ENCODE data around the gene CLDN25. TPM values are rescaled to one million over a fixed set of nuclear protein-coding genes. Genes with fewer than 3 reads are reported as not detected.

Gene CLDN25
- total RNA-seq, 1 experiment from 2014 or later: not detected

DNA sequence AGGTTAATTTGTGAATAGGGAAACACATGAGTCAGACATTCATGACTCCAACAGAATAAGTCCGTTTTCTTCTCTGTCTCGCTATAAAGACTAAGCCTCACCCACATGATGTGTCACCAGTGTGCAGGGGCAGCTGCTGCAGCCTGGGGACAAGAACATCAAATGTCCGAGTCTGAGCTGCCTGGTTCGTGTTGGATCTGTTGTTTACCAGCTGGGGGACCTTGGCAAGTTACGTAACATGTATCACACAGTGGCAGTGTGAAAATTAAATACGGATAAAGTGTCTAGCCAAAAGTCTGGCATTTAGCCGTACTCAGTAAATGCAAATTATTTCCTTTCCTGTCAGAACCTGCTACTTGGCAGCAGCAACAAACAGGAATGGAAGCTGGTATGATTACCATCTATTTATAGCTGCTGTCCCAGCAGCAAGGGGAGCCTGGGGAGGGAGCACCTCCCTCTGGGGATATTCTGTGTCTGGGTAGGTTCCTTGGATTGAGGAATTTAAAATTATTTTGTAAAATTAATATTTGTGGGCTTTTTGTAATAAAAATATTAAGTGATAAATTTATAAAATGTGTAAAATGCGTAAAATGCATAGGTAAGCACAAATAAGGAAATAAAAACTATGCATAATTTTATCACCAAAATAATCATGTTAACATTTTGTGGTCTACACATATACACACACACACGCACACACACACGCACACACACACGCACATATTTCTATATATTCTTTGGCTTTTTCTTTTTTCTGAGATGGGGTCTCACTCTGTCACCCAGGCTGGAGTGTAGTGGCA lies 1.3 kb upstream of the CLDN25 start (continued):
- TF ChIP-seq, protein P1, sequence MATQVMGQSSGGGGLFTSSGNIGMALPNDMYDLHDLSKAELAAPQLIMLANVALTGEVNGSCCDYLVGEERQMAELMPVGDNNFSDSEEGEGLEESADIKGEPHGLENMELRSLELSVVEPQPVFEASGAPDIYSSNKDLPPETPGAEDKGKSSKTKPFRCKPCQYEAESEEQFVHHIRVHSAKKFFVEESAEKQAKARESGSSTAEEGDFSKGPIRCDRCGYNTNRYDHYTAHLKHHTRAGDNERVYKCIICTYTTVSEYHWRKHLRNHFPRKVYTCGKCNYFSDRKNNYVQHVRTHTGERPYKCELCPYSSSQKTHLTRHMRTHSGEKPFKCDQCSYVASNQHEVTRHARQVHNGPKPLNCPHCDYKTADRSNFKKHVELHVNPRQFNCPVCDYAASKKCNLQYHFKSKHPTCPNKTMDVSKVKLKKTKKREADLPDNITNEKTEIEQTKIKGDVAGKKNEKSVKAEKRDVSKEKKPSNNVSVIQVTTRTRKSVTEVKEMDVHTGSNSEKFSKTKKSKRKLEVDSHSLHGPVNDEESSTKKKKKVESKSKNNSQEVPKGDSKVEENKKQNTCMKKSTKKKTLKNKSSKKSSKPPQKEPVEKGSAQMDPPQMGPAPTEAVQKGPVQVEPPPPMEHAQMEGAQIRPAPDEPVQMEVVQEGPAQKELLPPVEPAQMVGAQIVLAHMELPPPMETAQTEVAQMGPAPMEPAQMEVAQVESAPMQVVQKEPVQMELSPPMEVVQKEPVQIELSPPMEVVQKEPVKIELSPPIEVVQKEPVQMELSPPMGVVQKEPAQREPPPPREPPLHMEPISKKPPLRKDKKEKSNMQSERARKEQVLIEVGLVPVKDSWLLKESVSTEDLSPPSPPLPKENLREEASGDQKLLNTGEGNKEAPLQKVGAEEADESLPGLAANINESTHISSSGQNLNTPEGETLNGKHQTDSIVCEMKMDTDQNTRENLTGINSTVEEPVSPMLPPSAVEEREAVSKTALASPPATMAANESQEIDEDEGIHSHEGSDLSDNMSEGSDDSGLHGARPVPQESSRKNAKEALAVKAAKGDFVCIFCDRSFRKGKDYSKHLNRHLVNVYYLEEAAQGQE (IDR thresholded peaks at IDR 0.05; ENCODE audit: low read depth): no peak
- TF ChIP-seq EZH2 (IDR thresholded peaks at IDR 0.05) (no peak), TCF7L2 (IDR thresholded peaks at IDR 0.05; ENCODE audit: borderline replicate concordance, extremely low read depth, insufficient read depth, insufficient read length) (no peak), POLR2A (IDR thresholded peaks at IDR 0.05; ENCODE audit: borderline replicate concordance, extremely low read depth, insufficient read depth, insufficient read length) (no peak), EZH2phosphoT487 (IDR thresholded peaks at IDR 0.05; ENCODE audit: borderline replicate concordance) (no peak)
- TF ChIP-seq, protein P2, sequence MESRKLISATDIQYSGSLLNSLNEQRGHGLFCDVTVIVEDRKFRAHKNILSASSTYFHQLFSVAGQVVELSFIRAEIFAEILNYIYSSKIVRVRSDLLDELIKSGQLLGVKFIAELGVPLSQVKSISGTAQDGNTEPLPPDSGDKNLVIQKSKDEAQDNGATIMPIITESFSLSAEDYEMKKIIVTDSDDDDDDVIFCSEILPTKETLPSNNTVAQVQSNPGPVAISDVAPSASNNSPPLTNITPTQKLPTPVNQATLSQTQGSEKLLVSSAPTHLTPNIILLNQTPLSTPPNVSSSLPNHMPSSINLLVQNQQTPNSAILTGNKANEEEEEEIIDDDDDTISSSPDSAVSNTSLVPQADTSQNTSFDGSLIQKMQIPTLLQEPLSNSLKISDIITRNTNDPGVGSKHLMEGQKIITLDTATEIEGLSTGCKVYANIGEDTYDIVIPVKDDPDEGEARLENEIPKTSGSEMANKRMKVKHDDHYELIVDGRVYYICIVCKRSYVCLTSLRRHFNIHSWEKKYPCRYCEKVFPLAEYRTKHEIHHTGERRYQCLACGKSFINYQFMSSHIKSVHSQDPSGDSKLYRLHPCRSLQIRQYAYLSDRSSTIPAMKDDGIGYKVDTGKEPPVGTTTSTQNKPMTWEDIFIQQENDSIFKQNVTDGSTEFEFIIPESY (IDR thresholded peaks at IDR 0.05; ENCODE audit: extremely low read depth, insufficient replicate concordance, low read length): no peak

DNA sequence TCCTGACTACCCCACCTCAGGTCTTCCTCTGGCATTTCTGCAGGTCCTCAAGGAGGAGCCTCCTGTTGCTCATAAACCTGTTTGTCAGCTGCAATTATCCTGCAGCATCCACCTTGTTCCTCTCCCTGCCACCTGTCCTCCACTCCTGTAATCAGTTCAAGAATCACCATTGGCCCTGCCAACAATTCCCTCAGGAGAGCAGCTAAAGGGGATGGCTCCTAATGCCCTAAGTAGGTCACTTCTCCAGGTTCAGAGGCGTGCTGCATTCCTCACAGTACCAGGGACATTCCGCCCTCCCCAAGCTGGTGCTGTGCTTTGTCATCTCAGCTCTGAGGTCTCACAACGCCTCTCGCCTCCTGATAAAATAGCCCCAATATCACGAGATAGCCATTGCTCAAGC lies 2.1 kb downstream of the CLDN25 start:
- no peaks in the 10 kb centered on the region for H3K36me3 ChIP-seq (ENCODE audit: control insufficient read depth in 1 of 2, insufficient read depth in 2 of 2, low read length in 2 of 2)
- CTCF ChIA-PET: interaction anchor here (1.6 to 1.9 kb wide), 2 partner anchors 8 to 15 kb away, joined by 3 to 6 read pairs; partner anchors contain the start of gene ZW10
- peaks cover 0 to 4% of the 10 kb centered on the region in 2 experiments; a peak in 1 of 4 replicates for H3K4me1 ChIP-seq (ENCODE audit: control insufficient read depth in 1 of 2, insufficient read depth in 2 of 2, low read length in 2 of 2)
- ATAC-seq: no peak
- no peak overlapping the region for H2AFZ ChIP-seq (ENCODE audit: low read depth, low read length, poor library complexity, severe bottlenecking)
- no peaks in the 10 kb centered on the region for H3K9me2 ChIP-seq (ENCODE audit: insufficient read depth)
- no peak overlapping the region for H3K9ac ChIP-seq (ENCODE audit: low read length)
- intact Hi-C loops (cut with micrococcal nuclease): no loop called here
- no peaks in the 10 kb centered on the region for H4K20me1 ChIP-seq (ENCODE audit: insufficient read depth)
- no peaks in the 10 kb centered on the region for H3K27me3 ChIP-seq (ENCODE audit: insufficient read depth, low read length)
- no peak for DNase-seq (ENCODE audit: low read depth, low spot score)
- BruUV-seq (replicated peaks): no TSS peak
- no peak overlapping the region for H3K4me2 ChIP-seq (ENCODE audit: low read length)
- H3K9me3 ChIP-seq (ENCODE audit: control insufficient read depth in 1 of 2, insufficient read depth in 1 of 2, low read depth in 1 of 2, low read length in 2 of 2): no peaks in the 10 kb centered on the region
- RAD21 ChIA-PET (ENCODE audit: low non-redundant PET in 1 of 2, low total read pairs in 2 of 2, uncharacterized antibody in 2 of 2, unreplicated experiment in 2 of 2): no interaction called here
- no peaks in the 10 kb centered on the region for H3K79me2 ChIP-seq (ENCODE audit: insufficient read depth, low read length)
- no peak for TF ChIP-seq ZNF274 (IDR thresholded peaks at IDR 0.05; ENCODE audit: low read depth, low read length)
- no peak for TF ChIP-seq POLR2AphosphoS5 (IDR thresholded peaks at IDR 0.05; ENCODE audit: low read depth, low read length)
- no peak for TF ChIP-seq SP1 (IDR thresholded peaks at IDR 0.05; ENCODE audit: low read depth)
- TF ChIP-seq POLR2A (IDR thresholded peaks at IDR 0.05; ENCODE audit: borderline replicate concordance, extremely low read depth, insufficient read depth, insufficient read length): no peak
- no peak overlapping the region for H3K4me3 ChIP-seq (replicated peaks in 1 of 2; ENCODE audit: low read depth in 1 of 2, low read length in 2 of 2)
- POLR2A ChIA-PET: no interaction called here
- H3K27ac ChIP-seq (ENCODE audit: low read depth, low read length): no peak overlapping the region
